Stimulated activated CD4-positive, alpha-beta T cell treated with anti-CD3 and anti-CD28 coated beads, Interleukin-1b, Interleukin-23, amount 100 ng/mL, for 48 hours (primary cell): ENCODE measurements around the gene ANOS1.
"Not testable (repeated sequence)": the region's sequence is repeated elsewhere in the genome, so short reads cannot be mapped to it uniquely, and the experiment has no call there.

ENCODE experiments used
- DNase-seq: peaks from one replicate; pipeline ENCODE4 v3.0.0-alpha.2; 2020

The ANOS1 gene, protein sequence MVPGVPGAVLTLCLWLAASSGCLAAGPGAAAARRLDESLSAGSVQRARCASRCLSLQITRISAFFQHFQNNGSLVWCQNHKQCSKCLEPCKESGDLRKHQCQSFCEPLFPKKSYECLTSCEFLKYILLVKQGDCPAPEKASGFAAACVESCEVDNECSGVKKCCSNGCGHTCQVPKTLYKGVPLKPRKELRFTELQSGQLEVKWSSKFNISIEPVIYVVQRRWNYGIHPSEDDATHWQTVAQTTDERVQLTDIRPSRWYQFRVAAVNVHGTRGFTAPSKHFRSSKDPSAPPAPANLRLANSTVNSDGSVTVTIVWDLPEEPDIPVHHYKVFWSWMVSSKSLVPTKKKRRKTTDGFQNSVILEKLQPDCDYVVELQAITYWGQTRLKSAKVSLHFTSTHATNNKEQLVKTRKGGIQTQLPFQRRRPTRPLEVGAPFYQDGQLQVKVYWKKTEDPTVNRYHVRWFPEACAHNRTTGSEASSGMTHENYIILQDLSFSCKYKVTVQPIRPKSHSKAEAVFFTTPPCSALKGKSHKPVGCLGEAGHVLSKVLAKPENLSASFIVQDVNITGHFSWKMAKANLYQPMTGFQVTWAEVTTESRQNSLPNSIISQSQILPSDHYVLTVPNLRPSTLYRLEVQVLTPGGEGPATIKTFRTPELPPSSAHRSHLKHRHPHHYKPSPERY

DNA sequence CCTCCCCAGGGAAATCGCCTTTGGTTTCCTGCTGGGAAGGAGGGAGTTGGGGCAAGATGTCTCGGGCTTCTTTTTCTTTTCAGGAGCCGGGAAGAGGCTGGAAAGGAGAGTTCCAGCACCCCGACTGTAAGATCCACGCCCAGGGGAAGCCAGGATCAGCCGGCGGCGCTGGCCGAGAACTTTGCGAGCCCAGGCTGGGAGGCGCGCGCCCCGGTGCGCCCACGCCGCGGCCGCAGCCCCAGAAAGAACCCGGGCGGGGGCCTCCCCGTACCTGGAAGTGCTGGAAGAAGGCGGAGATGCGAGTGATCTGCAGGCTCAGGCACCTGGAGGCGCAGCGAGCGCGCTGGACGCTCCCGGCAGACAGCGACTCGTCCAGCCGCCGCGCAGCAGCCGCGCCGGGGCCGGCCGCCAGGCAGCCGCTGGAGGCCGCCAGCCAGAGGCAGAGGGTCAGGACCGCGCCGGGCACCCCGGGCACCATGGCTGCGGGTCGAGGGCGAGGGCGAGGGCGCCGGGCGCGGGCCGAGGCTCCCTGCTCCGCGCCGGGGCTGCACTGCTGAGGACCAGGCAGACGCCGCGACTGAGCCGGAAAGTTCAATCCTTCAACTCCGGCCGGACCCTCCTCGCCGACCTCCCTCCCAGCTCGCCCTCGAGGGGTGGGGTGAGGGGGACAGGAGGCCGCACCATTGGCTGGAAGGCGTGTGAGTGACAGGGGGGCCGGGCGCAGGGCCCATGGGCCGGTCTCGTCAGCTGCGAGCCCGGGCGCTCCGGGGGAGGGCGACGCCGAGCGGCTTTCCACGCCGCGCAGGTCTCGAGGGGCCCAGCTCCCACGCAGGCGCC, at the start of gene ANOS1:
Gene ANOS1, minus strand, starts transcription at position 579 of the 837 bp plus-strand sequence. Its CDS starts 101 bp downstream, at position 478.
- DNase-seq, result no peak

GRCh38 chrX:8773117-8773516, 41.2 kb upstream of the ANOS1 start:
- DNase-seq, result no peak

DNA sequence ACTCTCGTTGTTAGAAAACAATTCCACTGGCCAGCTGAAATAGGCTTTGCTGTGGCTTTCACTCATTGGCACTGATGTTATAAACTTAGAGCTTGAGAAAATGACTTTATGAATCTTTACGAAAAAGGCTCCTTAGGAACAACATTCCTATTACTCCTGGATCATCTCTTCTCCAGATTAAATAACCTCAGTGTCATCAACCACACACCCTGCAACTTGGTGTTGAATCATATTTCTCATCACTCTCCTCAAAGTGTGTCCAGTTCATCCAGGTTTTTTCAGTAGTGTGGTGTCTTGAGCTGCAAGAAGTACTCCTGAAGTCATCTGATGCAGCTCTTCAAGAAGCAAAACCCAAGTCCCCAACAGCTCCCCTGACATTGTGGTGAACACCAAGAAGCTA, 28.1 kb upstream of the ANOS1 start:
- DNase-seq, result no peak

GRCh38 chrX:8758706-8759105, 26.8 kb upstream of the ANOS1 start:
- not testable (repeated sequence) for DNase-seq

- not testable (repeated sequence) for DNase-seq
Observed at GRCh38 chrX:8757609-8758389, 25.9 kb upstream of the ANOS1 start.

GRCh38 chrX:8755813-8756212, 23.9 kb upstream of the ANOS1 start:
- DNase-seq, result no peak

- DNase-seq, result no peak
Observed at GRCh38 chrX:8755116-8755515, 23.2 kb upstream of the ANOS1 start.

GRCh38 chrX:8749697-8750096, 17.8 kb upstream of the ANOS1 start:
- no peak for DNase-seq

DNA sequence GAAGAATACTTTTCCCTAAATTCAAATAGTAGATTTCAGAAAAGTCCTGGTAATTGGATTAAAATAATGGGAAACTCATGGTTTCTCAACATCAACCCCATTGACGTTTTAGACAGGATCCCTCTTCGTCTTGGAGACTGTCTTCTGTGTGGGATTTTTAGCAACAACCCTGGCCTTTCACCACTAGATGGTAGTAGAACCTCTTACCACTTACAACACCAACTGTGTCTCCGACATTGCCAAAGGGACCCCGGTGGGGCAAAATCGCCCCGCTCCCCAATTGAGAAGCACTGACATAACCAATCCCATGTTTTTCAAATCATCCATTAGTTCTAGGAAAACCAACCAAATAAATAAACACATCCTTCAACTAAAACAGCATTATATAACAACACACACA, 16.9 kb upstream of the ANOS1 start:
- no peak for DNase-seq

GRCh38 chrX:8743126-8743732, 11.3 kb upstream of the ANOS1 start:
- peak; percentile 28 for DNase-seq

GRCh38 chrX:8741981-8742380, 10.0 kb upstream of the ANOS1 start:
- no peak for DNase-seq

- DNase-seq, result no peak
Observed at GRCh38 chrX:8738588-8739189, 6.8 kb upstream of the ANOS1 start.

GRCh38 chrX:8737883-8738282, 5.9 kb upstream of the ANOS1 start:
- DNase-seq, result no peak

GRCh38 chrX:8730812-8731558, 952 bp downstream of the ANOS1 start:
- DNase-seq, result no peak

DNA sequence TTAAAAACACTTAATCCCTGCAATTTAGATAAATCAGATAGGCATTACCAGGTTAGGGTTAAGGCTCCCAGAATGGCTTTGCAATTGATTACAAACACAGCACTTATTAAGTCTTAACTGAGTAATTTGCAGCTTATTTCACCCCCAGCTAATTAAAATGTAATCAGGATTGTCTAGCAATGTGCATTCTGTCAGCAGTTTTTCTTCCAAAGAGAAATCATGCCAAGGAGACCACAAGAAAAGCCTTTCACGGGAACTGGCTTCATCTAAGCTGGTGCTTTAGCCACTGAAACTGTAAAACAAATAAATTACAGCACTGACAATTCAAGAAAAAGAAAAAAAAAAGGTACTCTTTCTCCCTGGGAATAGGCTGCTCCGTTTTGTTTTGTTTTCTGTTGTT, 2.1 kb downstream of the ANOS1 start:
- no peak for DNase-seq

DNA sequence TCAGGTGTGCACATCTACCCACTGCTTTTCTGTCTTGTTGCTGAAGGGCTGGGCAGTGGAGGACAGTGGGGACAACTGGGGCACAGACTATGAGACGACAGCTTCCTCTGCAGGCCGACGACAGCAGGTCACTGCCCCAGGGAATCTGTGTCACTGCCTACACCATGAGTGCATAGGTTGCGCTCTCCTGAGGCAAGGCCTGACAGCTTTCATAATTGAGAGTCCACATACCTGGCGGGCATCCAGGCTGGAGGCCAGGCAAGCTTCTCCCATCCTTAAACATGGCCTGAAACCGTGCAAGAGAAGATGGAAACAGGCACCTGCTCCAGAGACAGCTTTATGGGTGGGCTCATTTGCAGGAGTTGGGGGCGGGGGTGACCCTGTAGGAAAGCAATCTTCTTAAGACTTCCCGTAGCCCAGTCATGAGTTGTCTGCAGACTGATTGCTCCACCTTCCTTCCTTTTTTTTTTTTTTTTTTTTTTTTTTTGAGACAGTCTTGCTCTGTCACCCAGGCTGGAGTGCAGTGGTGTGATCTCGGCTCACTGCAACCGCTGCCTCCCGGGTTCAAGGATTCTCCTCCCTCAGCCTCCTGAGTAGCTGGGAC, 2.9 kb downstream of the ANOS1 start:
- no peak for DNase-seq

DNA sequence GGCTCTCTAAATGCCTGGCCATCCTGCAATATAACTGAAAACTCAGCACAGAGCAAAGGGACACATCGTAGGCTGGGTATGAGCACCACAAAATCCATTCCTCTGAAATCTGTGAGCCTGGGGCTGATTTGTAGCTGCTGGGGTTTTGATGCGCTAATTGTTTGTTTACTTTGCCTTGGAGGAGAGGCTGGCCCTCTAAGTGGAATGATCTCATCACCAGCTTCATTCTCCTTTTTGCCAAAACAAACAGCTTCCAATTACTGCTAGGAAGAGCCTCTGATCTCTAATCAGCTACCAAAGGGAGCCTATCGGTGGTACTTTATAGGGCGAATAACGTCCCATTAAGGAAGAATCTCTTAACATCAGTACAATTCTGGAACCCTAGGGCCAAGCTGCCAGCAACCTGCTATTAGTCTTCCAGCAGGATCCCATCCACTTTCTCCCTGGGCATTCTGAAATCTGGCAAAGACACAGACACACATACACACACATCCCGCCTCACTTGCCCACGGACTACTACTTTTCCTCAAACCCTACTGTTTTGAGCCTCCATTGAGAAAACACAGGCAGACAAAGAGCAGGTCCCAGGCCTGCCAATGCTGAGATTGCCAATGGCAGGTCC, 5.8 kb downstream of the ANOS1 start:
- DNase-seq, result no peak

- no peak for DNase-seq
Observed at GRCh38 chrX:8724300-8724699, 7.6 kb downstream of the ANOS1 start.

DNA sequence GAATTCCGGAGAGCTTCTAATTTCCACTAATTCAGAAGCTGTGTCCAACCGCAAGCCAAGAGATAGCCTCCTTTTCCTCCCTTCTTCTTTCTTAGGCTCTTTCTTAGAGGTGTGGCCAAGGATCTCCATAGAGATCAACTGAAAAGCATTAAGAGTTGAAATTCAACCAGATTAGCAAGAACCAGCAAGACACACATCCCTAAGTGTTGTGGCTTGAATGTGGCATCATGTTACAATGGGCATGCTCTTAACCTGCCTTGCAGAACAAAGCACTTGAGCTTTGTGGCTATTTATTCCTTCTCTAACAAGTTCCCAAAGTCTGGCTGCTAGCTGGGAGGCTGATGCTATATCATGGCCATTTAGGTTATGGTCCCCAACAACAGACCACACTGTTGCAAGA, 10.4 kb downstream of the ANOS1 start:
- DNase-seq, result no peak

DNA sequence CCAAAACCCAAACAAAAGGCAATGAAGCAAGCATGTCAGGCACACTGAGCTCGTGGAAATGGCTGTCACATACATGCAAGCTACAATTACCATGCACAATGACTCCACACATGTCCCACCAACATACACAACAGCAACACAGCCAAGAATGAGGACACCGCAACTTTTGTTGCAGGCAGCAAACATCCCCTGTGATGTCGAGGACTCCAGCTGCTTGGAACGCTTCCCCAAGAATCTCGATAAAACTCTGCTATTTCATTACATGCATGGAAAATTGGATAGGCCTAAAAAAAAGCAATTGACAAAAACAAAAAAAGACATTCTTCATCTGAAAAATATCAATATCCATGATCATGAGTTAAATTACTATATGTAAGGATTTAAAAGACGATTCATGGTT, 11.8 kb downstream of the ANOS1 start:
- no peak for DNase-seq
